Right atrium auricular region (tissue), 2 donors: ENCODE results near the gene TMPRSS13. TPM values are rescaled to one million over a fixed set of nuclear protein-coding genes. Genes with fewer than 3 reads are reported as not detected.
"Not testable (repeated sequence)": the region's sequence is repeated elsewhere in the genome, so short reads cannot be mapped to it uniquely, and the experiment has no call there.

ENCODE experiments used
- DNase-seq: peaks from one replicate; pipeline ENCODE4 v3.0.0-alpha.2; 2019; ENCODE audit warnings: low spot score
- H3K27ac ChIP-seq, 2 donors: fragments of 200-600 bp; sonication (generic); 1 replicate in 1 of 2; 2 replicates in 1 of 2; pipeline ENCODE4 v1.5.1; 2016 to 2019
- H3K27me3 ChIP-seq, 2 donors: fragments of 200-600 bp; sonication (generic); one replicate each; pipeline versions ENCODE4 v1.5.1 to v1.6.0; 2017 to 2019
- H3K36me3 ChIP-seq: fragments of 200-600 bp; sonication (generic); one replicate; pipeline ENCODE4 v1.5.1; 2016
- H3K4me1 ChIP-seq, 2 donors: fragments of 200-600 bp; sonication (generic); one replicate each; pipeline versions ENCODE4 v1.5.1 to v1.6.0; 2017 to 2019
- H3K4me3 ChIP-seq, 2 donors: fragments of 200-600 bp; sonication (generic); 1 replicate in 1 of 2; 2 replicates in 1 of 2; pipeline ENCODE4 v1.5.1; 2017 to 2019; ENCODE audit warnings: mild to moderate bottlenecking in 1 of 2, moderate library complexity in 1 of 2
- H3K9me3 ChIP-seq, 2 donors: fragments of 200-600 bp; sonication (generic); one replicate each; pipeline ENCODE4 v1.5.1; 2019
- CTCF ChIP-seq, 2 donors: fragments of 200-600 bp; sonication (generic); IDR thresholded peaks; one replicate each; pipeline ENCODE4 v1.5.1; 2019; ENCODE audit warnings: antibody characterized with exemption in 2 of 2
- total RNA-seq, 2 donors: library from RNA; depleted of rRNA; stranded (reverse); fragments of >200 nt; gene quantifications; one replicate each; pipeline ENCODE4 v1.1.0, GENCODE V29; 2016

The TMPRSS13 gene
- total RNA-seq = not detected

- no peak for TF ChIP-seq CTCF (IDR thresholded peaks at IDR 0.05)
- Histone ChIP-seq H3K27ac (no peak within 1 kb of the TSS), H3K9me3 (no peaks in the 10 kb centered on the region), H3K36me3 (no peaks in the 10 kb centered on the region), H3K4me3 (no peak within 1 kb of the TSS), H3K4me1 (no peaks in the 10 kb centered on the region), H3K27me3 (no peaks in the 10 kb centered on the region)
- DNase-seq = no peak
Observed at GRCh38 chr11:117929142-117929915, at the start of gene TMPRSS13. TMPRSS13 (minus strand) TSS chr11:117929402; CDS start chr11:117929307, 95 bp downstream.

- DNase-seq = peak; percentile 23
- peak overlapping the region in 1 of 2 donors; percentile 25 for H3K27ac ChIP-seq
- no peak overlapping the region for H3K4me3 ChIP-seq
- no peaks in the 10 kb centered on the region for H3K36me3 ChIP-seq
- peaks cover 0 to 18% of the 10 kb centered on the region in 2 donors for H3K4me1 ChIP-seq
- H3K27me3 ChIP-seq = no peaks in the 10 kb centered on the region
- H3K9me3 ChIP-seq = no peaks in the 10 kb centered on the region
- no peak for TF ChIP-seq CTCF (IDR thresholded peaks at IDR 0.05)
Observed at GRCh38 chr11:117978991-117979390, 49.8 kb upstream of the TMPRSS13 start.

DNA sequence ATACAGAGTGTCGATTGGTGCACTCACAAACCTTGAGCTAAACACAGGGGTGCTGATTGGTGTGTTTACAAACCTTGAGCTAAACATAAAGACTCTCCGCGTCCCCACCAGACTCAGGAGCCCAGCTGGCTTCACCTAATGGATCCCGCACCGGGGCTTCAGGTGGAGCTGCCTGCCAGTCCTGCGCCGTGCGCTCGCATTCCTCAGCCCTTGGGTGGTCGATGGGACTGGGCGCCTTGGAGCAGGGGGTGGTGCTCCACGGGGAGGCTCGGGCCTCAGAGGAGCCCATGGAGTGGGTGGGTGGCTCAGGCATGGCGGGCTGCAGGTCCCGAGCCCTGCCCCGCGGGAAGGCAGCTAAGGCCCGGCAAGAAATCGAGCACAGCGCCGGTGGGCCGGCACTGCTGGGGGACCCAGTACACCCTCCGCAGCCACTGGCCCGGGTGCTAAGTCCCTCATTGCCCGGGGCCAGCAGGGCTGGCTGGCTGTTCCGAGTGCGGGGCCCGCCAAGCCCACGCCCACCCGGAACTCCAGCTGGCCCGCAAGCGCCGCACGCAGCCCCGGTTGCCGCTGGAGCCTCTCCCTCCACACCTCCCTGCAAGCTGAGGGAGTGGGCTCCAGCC lies 49.2 kb upstream of the TMPRSS13 start:
- H3K36me3 ChIP-seq, H3K27me3 ChIP-seq, H3K9me3 ChIP-seq, H3K4me3 ChIP-seq: not testable (repeated sequence)
- Histone ChIP-seq H3K27ac (peak overlapping the region in 1 of 2 donors; percentile 25), H3K4me1 (peaks cover 0 to 18% of the 10 kb centered on the region in 2 donors)
- peak; percentile 50 for DNase-seq

DNA sequence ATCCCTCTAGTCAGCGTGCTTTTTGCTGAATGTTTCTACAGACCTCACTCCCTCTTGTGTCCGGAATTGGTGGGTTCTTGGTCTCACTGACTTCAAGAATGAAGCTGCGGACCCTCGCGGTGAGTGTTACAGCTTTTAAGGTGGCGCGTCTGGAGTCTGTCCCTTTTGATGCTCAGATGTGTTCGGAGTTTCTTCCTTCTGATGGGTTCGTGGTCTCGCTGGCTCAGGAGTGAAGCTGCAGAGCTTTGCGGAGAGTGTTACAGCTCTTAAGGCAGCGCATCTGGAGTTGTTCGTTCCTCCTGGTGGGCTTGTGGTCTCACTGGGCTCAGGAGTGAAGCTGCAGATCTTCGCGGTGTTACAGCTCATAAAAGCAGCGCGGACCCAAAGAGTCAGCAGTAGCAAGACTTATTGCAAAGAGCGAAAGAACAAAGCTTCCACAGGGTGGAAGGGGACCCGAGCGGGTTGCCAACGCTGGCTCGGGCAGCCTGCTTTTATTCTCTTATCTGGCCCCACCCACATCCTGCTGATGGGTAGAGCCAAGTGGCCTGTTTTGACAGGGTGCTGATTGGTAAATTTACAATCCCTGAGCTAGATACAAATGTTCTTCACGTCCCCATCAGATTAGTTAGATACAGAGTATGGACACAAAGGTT lies 48.5 kb upstream of the TMPRSS13 start:
- H3K4me1 ChIP-seq = peaks cover 0 to 18% of the 10 kb centered on the region in 2 donors
- not testable (repeated sequence) for H3K27ac ChIP-seq, H3K4me3 ChIP-seq, H3K27me3 ChIP-seq, H3K9me3 ChIP-seq, H3K36me3 ChIP-seq
- peak; percentile 28 for DNase-seq

- H3K27me3 ChIP-seq = no peaks in the 10 kb centered on the region
- H3K27ac ChIP-seq = no peak overlapping the region
- H3K4me3 ChIP-seq = no peak overlapping the region
- H3K4me1 ChIP-seq = peaks cover 0 to 18% of the 10 kb centered on the region in 2 donors
- H3K36me3 ChIP-seq = no peaks in the 10 kb centered on the region
- no peak for TF ChIP-seq CTCF (IDR thresholded peaks at IDR 0.05)
- DNase-seq = peak; percentile 46
- H3K9me3 ChIP-seq = no peaks in the 10 kb centered on the region
Observed at GRCh38 chr11:117977029-117977428, 47.8 kb upstream of the TMPRSS13 start.

DNA sequence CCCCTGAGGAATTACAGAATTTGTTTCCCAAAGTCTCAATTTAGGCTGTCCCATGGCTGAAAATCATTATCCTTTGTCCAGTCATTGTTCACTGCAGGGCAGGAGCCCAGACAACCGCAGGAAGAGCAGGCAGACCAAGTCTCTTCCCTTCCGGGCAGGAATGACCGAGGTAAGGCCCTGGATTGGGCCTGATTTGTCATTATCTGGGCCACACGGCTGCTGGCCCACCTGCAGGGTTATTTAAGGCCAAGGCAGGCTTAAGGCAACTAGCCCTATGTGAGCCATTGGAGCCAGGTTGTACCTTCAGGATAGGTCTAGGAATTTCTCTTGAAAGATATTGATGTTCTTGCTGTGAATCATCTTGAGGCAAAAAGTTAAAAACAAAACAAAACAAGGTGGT lies 47.2 kb upstream of the TMPRSS13 start:
- no peak for DNase-seq
- Histone ChIP-seq H3K27me3 (no peaks in the 10 kb centered on the region), H3K9me3 (no peaks in the 10 kb centered on the region), H3K4me3 (no peak overlapping the region), H3K36me3 (no peaks in the 10 kb centered on the region), H3K4me1 (peaks cover 0 to 18% of the 10 kb centered on the region in 2 donors), H3K27ac (no peak overlapping the region)
- no peak for TF ChIP-seq CTCF (IDR thresholded peaks at IDR 0.05)
